Measurements from ENCODE around the gene TGM2.

The TGM2 gene

GRCh38 chr20:38130687-38131587, 34.1 kb downstream of the TGM2 start:
- no peak for DNase-seq

- DNase-seq = no peak
Observed at GRCh38 chr20:38129893-38130609, 35.0 kb downstream of the TGM2 start.

- DNase-seq = no peak
Observed at GRCh38 chr20:38129248-38129865, 35.7 kb downstream of the TGM2 start.

GRCh38 chr20:38128691-38129090, 36.4 kb downstream of the TGM2 start:
- no peak for DNase-seq

GRCh38 chr20:38127920-38128528, 37.0 kb downstream of the TGM2 start:
- no peak for DNase-seq

GRCh38 chr20:38126932-38127621, 38.0 kb downstream of the TGM2 start:
- no peak for DNase-seq

- no peak for DNase-seq
Observed at GRCh38 chr20:38126146-38126921, 38.7 kb downstream of the TGM2 start.

- DNase-seq = no peak
Observed at GRCh38 chr20:38125157-38126056, 39.7 kb downstream of the TGM2 start.

- DNase-seq = no peak
Observed at GRCh38 chr20:38123021-38123587, 42.0 kb downstream of the TGM2 start.

- no peak for DNase-seq
Observed at GRCh38 chr20:38121741-38122140, 43.3 kb downstream of the TGM2 start.

GRCh38 chr20:38120625-38120988, 44.5 kb downstream of the TGM2 start:
- DNase-seq = no peak

- DNase-seq = no peak
Observed at GRCh38 chr20:38119446-38119845, 45.6 kb downstream of the TGM2 start.

- DNase-seq = no peak
Observed at GRCh38 chr20:38117635-38118034, 47.4 kb downstream of the TGM2 start.

GRCh38 chr20:38117205-38117604, 47.9 kb downstream of the TGM2 start:
- DNase-seq = no peak

- DNase-seq = no peak
Observed at GRCh38 chr20:38116409-38117165, 48.5 kb downstream of the TGM2 start.

- no peak for DNase-seq
Observed at GRCh38 chr20:38115896-38116295, 49.2 kb downstream of the TGM2 start.

GRCh38 chr20:38115205-38115604, 49.9 kb downstream of the TGM2 start:
- no peak for DNase-seq

- DNase-seq = no peak
Observed at GRCh38 chr20:38114353-38114791, 50.7 kb downstream of the TGM2 start.
